ENCODE data around the gene C9orf152. TPM values are rescaled to one million over a fixed set of nuclear protein-coding genes. Genes with fewer than 3 reads are reported as not detected.

C9orf152 gene, protein sequence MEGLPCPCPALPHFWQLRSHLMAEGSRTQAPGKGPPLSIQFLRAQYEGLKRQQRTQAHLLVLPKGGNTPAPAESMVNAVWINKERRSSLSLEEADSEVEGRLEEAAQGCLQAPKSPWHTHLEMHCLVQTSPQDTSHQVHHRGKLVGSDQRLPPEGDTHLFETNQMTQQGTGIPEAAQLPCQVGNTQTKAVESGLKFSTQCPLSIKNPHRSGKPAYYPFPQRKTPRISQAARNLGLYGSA
- not detected in 2 replicates for total RNA-seq (2014; rRNA removed; shearing (Covaris generic); ENCODE audit: low replicate concordance)

DNA sequence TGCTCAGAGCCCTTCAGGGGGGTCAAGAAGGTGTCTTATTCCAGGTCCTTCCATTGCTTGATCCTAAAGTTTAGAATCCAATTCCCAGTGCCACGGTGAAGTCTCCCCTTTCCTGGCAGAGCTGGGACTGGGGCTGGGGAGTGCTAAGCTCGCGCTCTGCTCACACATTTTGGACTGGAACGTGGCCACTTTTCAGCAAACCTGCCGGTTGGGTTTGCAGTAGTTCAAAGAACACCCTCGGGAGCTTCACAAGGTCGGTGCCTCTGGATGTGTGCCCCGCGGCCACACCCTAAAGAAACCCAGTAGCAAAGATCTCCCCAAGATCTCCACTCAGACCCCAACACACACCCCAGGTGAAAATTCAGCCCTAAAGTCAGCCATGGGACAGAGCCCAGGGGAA is at the start of gene C9orf152:
Gene C9orf152, minus strand, starts transcription at position 129 of the 400 bp plus-strand sequence. CDS start 580 bp downstream, outside the sequence.
- H3K4me3 ChIP-seq (ENCODE audit: low read length), result no peak within 1 kb of the TSS
- H3K79me2 ChIP-seq (ENCODE audit: low read length), result no peaks in the 10 kb centered on the region
- H4K20me1 ChIP-seq (ENCODE audit: insufficient read depth, low read depth, low read length), result no peaks in the 10 kb centered on the region
- H3K36me3 ChIP-seq (ENCODE audit: insufficient read depth, low read length), result no peaks in the 10 kb centered on the region
- H3K9me3 ChIP-seq (ENCODE audit: low read length), result no peaks in the 10 kb centered on the region
- no peaks in the 10 kb centered on the region for H3K4me1 ChIP-seq (ENCODE audit: low read length)
- no peak within 1 kb of the TSS for H3K4me2 ChIP-seq (ENCODE audit: low read depth, low read length, poor library complexity, severe bottlenecking)
- H3K27ac ChIP-seq (ENCODE audit: low read length), result no peak within 1 kb of the TSS
- no peak within 1 kb of the TSS for H3K9ac ChIP-seq (ENCODE audit: low read length)
- DNase-seq, result no peak
- H2AFZ ChIP-seq (ENCODE audit: low read length), result no peak within 1 kb of the TSS
- no peaks in the 10 kb centered on the region for H3K9me2 ChIP-seq (replicated peaks; ENCODE audit: insufficient read depth, low read length)
- H3K27me3 ChIP-seq (ENCODE audit: low read length), result no peaks in the 10 kb centered on the region

DNA sequence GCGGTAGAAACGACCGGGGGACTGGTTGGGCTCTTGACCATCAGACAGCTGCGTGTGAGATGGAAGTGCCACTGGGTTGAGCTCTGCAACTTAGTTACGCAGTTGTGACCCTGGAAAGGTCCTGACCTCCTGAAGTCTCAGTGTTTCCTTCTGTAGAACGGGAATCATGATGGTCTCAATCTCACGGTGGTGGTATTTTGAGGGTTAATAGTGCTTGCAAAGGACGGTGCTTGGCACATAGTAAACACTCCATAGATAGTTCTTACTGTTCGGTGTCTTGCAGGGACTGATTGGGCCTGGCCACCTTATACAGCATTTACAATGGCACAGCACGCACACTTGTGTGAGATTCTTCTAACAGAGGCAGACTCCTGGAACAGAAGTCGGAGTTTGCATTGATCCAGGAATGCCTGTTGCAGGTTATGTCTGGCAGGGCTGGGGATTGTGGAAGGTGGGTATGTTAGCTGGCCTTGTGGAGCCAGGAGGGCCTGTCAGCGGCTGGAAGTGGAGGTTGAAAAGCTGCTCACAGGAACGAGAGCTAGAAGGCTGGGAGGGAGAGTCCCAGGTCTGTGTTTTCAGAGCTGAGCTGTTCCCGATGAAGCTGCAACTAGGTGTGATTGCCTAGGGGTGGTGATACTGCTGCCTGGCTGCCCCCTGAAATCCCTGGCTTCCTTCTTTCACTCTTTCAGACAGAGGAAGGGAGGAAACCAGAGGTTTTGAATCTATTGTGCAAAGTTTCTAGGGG is 49.3 kb upstream of the C9orf152 start:
- H3K9me2 ChIP-seq (replicated peaks; ENCODE audit: insufficient read depth, low read length), result no peaks in the 10 kb centered on the region
- peaks cover 10% of the 10 kb centered on the region; the same call in 1 of the 2 replicates for H3K36me3 ChIP-seq (ENCODE audit: insufficient read depth, low read length)
- H3K9me3 ChIP-seq (ENCODE audit: low read length), result no peaks in the 10 kb centered on the region
- H3K27me3 ChIP-seq (ENCODE audit: low read length), result no peaks in the 10 kb centered on the region
- peak overlapping the region; percentile 74 for H3K4me2 ChIP-seq (ENCODE audit: low read depth, low read length, poor library complexity, severe bottlenecking)
- H3K9ac ChIP-seq (ENCODE audit: low read length), result peak overlapping the region; percentile 68
- H3K4me3 ChIP-seq (ENCODE audit: low read length), result peak overlapping the region; percentile 97
- H3K4me1 ChIP-seq (ENCODE audit: low read length), result peaks cover 27% of the 10 kb centered on the region
- H2AFZ ChIP-seq (ENCODE audit: low read length), result peak overlapping the region; percentile 85
- no peak overlapping the region for H3K27ac ChIP-seq (ENCODE audit: low read length)
- H3K79me2 ChIP-seq (ENCODE audit: low read length), result peaks cover 40% of the 10 kb centered on the region
- H4K20me1 ChIP-seq (ENCODE audit: insufficient read depth, low read depth, low read length), result peaks cover 34% of the 10 kb centered on the region
- DNase-seq, result peak; percentile 45

DNA sequence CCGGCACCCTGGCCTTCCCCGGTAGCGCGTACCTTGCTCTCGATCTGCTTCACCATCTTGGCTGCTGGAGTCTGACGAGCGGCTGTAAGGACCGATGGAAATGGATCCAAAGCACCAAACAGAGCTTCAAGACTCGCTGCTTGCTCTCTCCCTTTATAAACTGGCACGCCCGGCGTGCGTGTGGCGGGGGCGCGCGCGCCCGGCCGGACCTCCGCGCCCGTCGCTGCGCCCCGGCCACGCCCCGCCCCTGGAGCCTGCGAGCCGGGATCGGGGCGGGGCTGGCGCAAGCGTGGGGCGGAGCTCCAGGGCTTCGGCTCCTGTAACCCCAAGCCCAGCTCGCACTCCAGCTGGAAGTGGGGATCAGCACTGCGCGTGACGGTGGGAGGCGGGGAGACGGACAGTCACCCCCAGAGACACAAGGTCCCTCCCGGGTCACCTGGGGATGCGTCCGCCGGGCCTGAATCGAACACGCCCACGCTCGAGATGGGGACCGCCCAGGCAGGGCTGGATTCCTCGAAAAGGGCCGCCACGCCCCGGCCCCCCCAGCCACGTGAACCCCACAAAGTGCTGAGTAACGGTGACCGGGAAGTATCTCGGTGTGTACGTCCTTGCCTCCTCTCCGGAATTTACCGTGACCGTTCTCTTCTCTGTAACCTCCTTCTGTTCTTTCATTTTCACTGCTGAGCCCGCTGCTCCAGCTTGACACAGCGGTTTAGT is 48.6 kb upstream of the C9orf152 start, which contains the start of gene TXN:
Gene TXN, minus strand, starts transcription at position 128 of the 717 bp plus-strand sequence. Its CDS starts 72 bp downstream, at position 56.
- H3K27me3 ChIP-seq (ENCODE audit: low read length), result no peaks in the 10 kb centered on the region
- H3K9me2 ChIP-seq (replicated peaks; ENCODE audit: insufficient read depth, low read length), result no peaks in the 10 kb centered on the region
- H3K4me3 ChIP-seq (ENCODE audit: low read length), result peak within 1 kb of the TSS; percentile 97
- peaks cover 27% of the 10 kb centered on the region for H3K4me1 ChIP-seq (ENCODE audit: low read length)
- peak within 1 kb of the TSS; percentile 96 for H3K9ac ChIP-seq (ENCODE audit: low read length)
- H3K36me3 ChIP-seq (ENCODE audit: insufficient read depth, low read length), result peaks cover 10% of the 10 kb centered on the region; the same call in 1 of the 2 replicates
- H3K79me2 ChIP-seq (ENCODE audit: low read length), result peaks cover 48% of the 10 kb centered on the region
- H4K20me1 ChIP-seq (ENCODE audit: insufficient read depth, low read depth, low read length), result peaks cover 37% of the 10 kb centered on the region
- H3K4me2 ChIP-seq (ENCODE audit: low read depth, low read length, poor library complexity, severe bottlenecking), result peak within 1 kb of the TSS; percentile 74
- H3K27ac ChIP-seq (ENCODE audit: low read length), result peak within 1 kb of the TSS; percentile 61
- no peaks in the 10 kb centered on the region for H3K9me3 ChIP-seq (ENCODE audit: low read length)
- H2AFZ ChIP-seq (ENCODE audit: low read length), result peak within 1 kb of the TSS; percentile 85
- peak; percentile 96 for DNase-seq

DNA sequence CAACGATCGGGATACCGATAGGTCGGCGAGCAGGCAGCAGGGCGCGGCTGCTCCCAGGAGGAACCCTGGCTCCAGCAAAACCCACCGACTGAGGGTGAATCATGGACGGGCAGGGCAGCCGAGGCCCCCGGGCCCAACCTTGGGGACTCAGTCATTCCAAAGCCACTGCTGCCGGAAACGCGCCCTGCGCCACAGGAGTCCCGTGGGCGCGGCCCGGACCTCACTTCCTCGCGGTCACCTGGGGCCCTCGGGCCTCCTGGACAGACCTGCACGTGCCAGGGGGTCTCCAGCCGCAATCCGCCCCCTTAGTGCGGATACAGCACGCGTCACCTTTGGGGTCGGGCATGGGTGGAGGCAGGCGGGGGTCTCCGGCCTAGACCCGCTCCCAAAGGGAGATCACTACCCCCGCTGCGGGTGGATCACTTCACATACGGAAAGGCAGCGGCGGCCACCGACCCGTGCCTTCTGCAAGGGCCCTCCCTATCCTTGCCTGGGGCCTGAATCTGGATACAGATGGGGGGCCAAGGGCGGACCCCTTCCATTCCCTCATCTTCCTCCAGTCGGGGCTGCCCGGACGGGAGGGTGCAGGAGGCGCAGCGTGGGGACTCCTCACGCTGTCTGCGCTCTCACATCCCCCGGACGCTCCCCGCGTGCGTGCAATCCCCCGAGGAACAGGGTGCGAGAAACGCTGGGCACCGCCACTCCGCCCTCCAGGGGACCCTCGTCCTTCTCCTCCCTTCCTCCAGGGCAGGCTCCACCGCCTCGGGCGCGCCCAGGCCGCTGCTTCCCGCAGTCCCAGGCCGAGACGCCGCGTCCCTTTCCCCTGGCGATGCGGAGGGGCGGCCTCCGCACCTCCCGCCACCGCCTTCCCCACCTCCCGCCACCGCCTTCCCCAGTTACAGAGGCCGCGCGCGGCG is 47.8 kb upstream of the C9orf152 start:
- Histone ChIP-seq H3K79me2 (ENCODE audit: low read length) (peaks cover 56% of the 10 kb centered on the region), H3K27me3 (ENCODE audit: low read length) (no peaks in the 10 kb centered on the region), H3K9ac (ENCODE audit: low read length) (peak overlapping the region; percentile 96), H3K9me2 (replicated peaks; ENCODE audit: insufficient read depth, low read length) (no peaks in the 10 kb centered on the region), H3K4me1 (ENCODE audit: low read length) (peaks cover 27% of the 10 kb centered on the region), H3K36me3 (ENCODE audit: insufficient read depth, low read length) (peaks cover 10% of the 10 kb centered on the region; the same call in 1 of the 2 replicates), H4K20me1 (ENCODE audit: insufficient read depth, low read depth, low read length) (peaks cover 38% of the 10 kb centered on the region), H3K9me3 (ENCODE audit: low read length) (no peaks in the 10 kb centered on the region), H2AFZ (ENCODE audit: low read length) (peak overlapping the region; percentile 53; the same call in 1 of the 2 replicates), H3K4me3 (ENCODE audit: low read length) (peak overlapping the region; percentile 97), H3K27ac (ENCODE audit: low read length) (peak overlapping the region; percentile 61), H3K4me2 (ENCODE audit: low read depth, low read length, poor library complexity, severe bottlenecking) (peak overlapping the region; percentile 74)
- peak; percentile 78 for DNase-seq

DNA sequence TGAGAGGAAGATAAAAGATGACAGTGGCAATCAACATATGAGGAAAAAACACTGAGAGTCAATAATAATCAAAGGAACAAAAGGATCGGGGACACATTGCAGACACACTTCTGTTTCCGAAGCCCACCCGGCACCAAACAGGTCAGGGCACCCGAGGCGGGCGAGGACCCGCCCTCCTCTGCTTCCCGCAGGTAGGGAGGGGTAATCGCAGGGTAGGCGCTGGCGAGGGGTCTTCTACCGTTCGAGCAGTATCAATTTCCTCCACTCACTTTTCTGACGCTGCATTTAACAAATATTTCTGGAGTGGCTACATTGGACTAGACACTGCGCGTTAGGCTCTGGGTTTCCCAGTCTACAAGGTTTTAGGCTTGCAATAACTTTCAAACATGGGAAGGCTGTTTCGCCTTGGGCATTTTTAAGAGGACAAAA is 47.1 kb upstream of the C9orf152 start:
- Histone ChIP-seq H3K27me3 (ENCODE audit: low read length) (no peaks in the 10 kb centered on the region), H4K20me1 (ENCODE audit: insufficient read depth, low read depth, low read length) (peaks cover 45% of the 10 kb centered on the region), H3K4me2 (ENCODE audit: low read depth, low read length, poor library complexity, severe bottlenecking) (peak overlapping the region; percentile 74), H3K27ac (ENCODE audit: low read length) (no peak overlapping the region), H3K4me3 (ENCODE audit: low read length) (peak overlapping the region; percentile 97), H3K79me2 (ENCODE audit: low read length) (peaks cover 63% of the 10 kb centered on the region), H2AFZ (ENCODE audit: low read length) (no peak overlapping the region), H3K4me1 (ENCODE audit: low read length) (peaks cover 27% of the 10 kb centered on the region), H3K36me3 (ENCODE audit: insufficient read depth, low read length) (peaks cover 14% of the 10 kb centered on the region; the same call in 1 of the 2 replicates), H3K9ac (ENCODE audit: low read length) (peak overlapping the region; percentile 96), H3K9me2 (replicated peaks; ENCODE audit: insufficient read depth, low read length) (no peaks in the 10 kb centered on the region), H3K9me3 (ENCODE audit: low read length) (no peaks in the 10 kb centered on the region)
- peak; percentile 43 for DNase-seq

DNA sequence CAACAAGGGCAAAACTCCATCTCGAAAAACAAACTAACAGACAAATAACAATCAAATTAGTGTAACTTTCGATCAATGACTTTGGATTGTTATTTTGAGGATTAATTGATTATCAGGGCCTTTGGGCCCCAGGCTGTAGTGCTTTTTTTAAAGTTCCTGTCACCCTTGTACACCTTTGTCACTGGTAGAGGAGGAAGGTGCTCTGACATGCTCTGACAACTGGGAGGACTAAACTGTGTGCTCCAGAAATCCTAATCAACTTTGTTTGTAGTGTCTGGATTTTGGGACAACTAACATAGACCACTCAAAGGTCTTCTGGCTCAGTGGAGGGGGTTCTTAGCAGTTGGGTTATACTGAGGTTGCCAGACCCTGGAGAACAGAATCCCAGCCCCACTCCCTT is 46.5 kb upstream of the C9orf152 start:
- H3K4me2 ChIP-seq (ENCODE audit: low read depth, low read length, poor library complexity, severe bottlenecking), result peak overlapping the region; percentile 74
- no peaks in the 10 kb centered on the region for H3K27me3 ChIP-seq (ENCODE audit: low read length)
- no peak for DNase-seq
- H3K27ac ChIP-seq (ENCODE audit: low read length), result no peak overlapping the region
- no peak overlapping the region for H2AFZ ChIP-seq (ENCODE audit: low read length)
- H3K9ac ChIP-seq (ENCODE audit: low read length), result peak overlapping the region; percentile 96
- peak overlapping the region; percentile 97 for H3K4me3 ChIP-seq (ENCODE audit: low read length)
- H3K36me3 ChIP-seq (ENCODE audit: insufficient read depth, low read length), result peaks cover 19% of the 10 kb centered on the region; the same call in 1 of the 2 replicates
- H3K4me1 ChIP-seq (ENCODE audit: low read length), result peaks cover 27% of the 10 kb centered on the region
- H4K20me1 ChIP-seq (ENCODE audit: insufficient read depth, low read depth, low read length), result peaks cover 50% of the 10 kb centered on the region
- H3K79me2 ChIP-seq (ENCODE audit: low read length), result peaks cover 68% of the 10 kb centered on the region
- H3K9me2 ChIP-seq (replicated peaks; ENCODE audit: insufficient read depth, low read length), result no peaks in the 10 kb centered on the region
- no peaks in the 10 kb centered on the region for H3K9me3 ChIP-seq (ENCODE audit: low read length)

DNA sequence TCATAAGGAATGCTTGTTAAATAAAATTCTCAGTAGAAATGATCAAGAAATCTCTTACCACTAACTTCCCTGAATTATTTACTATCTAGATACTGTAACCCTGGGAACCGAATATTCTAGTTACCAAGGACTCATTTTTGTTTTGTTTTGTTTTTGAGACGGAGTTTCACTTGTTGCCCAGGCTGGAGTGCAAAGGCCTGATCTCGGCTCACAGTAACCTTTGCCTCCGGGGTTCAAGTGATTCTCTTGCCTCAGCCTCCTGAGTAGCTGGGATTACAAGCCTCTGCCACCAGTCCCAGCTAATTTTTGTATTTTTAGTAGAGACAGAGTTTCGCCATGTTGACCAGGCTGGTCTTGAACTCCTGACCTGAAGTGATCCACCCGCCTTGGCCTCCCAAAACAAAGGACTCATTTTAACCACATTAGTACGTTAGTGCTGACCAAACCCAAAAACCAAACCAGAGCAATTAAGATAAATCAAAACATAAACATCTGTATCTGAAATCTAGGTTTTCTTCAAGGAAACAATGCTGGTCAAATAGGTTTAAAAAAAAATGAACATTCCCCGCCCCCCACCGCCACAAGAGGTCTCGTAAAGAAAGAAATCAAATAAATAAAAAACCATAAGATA is 44.7 kb upstream of the C9orf152 start:
- peaks cover 25% of the 10 kb centered on the region for H3K4me1 ChIP-seq (ENCODE audit: low read length)
- no peaks in the 10 kb centered on the region for H3K9me3 ChIP-seq (ENCODE audit: low read length)
- H3K4me2 ChIP-seq (ENCODE audit: low read depth, low read length, poor library complexity, severe bottlenecking), result no peak overlapping the region
- no peak for DNase-seq
- H3K36me3 ChIP-seq (ENCODE audit: insufficient read depth, low read length), result peaks cover 31% of the 10 kb centered on the region
- no peaks in the 10 kb centered on the region for H3K9me2 ChIP-seq (replicated peaks; ENCODE audit: insufficient read depth, low read length)
- H2AFZ ChIP-seq (ENCODE audit: low read length), result no peak overlapping the region
- no peak overlapping the region for H3K9ac ChIP-seq (ENCODE audit: low read length)
- H3K79me2 ChIP-seq (ENCODE audit: low read length), result peaks cover 79% of the 10 kb centered on the region
- no peak overlapping the region for H3K27ac ChIP-seq (ENCODE audit: low read length)
- H3K27me3 ChIP-seq (ENCODE audit: low read length), result no peaks in the 10 kb centered on the region
- H4K20me1 ChIP-seq (ENCODE audit: insufficient read depth, low read depth, low read length), result peaks cover 57% of the 10 kb centered on the region
- no peak overlapping the region for H3K4me3 ChIP-seq (ENCODE audit: low read length)

All from Karpas-422 (cell line).